Keratinocyte (primary cell): ENCODE data around the gene KATNA1.

ENCODE experiments used
- EZH2 ChIP-seq: IDR thresholded peaks from one replicate; pipeline ENCODE4 v1.6.1; 2012; ENCODE audit warnings: inconsistent platforms, mild to moderate bottlenecking, low read length, moderate library complexity
- TF ChIP-seq, protein P1 (sequence below), 3 experiments: IDR thresholded peaks in 1 of 3; conservative IDR thresholded peaks in 1 of 3; optimal IDR thresholded peaks in 1 of 3; 2 replicates in 2 of 3; 3 replicates in 1 of 3; pipeline versions ENCODE3 to v1.5.1; 2011; ENCODE audit warnings: low read length in 3 of 3, mild to moderate bottlenecking in 3 of 3, moderate library complexity in 2 of 3, control low read depth in 1 of 3, inconsistent platforms in 1 of 3; ENCODE audit not compliant: insufficient read depth in 2 of 3; ENCODE audit errors: extremely low read depth in 1 of 3

DNA sequence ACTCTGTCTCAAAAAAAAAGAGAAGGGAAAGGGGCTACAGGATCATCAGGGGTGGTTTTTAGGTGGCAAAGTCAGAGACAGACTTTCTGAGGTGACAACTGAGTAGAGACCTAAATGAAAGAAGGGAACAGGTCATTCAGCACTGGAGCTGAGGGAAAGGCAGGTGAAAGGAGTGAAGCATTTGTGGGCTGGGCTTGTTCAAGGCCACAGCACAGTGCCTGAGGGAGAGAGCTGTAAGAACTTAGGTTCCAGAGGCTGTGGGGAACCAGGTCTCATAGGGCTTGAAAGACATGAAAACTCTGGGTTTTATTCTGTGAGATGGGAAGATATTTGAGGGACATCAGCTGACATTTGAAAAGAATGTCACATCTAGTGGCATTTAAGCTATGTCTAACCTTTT lies 20.8 kb downstream of the KATNA1 start:
- no peak for TF ChIP-seq EZH2
- TF ChIP-seq, protein P1, sequence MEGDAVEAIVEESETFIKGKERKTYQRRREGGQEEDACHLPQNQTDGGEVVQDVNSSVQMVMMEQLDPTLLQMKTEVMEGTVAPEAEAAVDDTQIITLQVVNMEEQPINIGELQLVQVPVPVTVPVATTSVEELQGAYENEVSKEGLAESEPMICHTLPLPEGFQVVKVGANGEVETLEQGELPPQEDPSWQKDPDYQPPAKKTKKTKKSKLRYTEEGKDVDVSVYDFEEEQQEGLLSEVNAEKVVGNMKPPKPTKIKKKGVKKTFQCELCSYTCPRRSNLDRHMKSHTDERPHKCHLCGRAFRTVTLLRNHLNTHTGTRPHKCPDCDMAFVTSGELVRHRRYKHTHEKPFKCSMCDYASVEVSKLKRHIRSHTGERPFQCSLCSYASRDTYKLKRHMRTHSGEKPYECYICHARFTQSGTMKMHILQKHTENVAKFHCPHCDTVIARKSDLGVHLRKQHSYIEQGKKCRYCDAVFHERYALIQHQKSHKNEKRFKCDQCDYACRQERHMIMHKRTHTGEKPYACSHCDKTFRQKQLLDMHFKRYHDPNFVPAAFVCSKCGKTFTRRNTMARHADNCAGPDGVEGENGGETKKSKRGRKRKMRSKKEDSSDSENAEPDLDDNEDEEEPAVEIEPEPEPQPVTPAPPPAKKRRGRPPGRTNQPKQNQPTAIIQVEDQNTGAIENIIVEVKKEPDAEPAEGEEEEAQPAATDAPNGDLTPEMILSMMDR (optimal IDR thresholded peaks at IDR 0.05 in 1 of 3, IDR thresholded peaks at IDR 0.05 in 1 of 3, conservative IDR thresholded peaks at IDR 0.05 in 1 of 3; ENCODE audit: extremely low read depth in 1 of 3, insufficient read depth in 2 of 3, low read length in 3 of 3), result no peak
